Activated CD4-positive, alpha-beta memory T cell treated with anti-CD3 and anti-CD28 coated beads, Interleukin-2, amount 10 ng/mL, durations not matched to agents 7 days and 5 days (primary cell): Measurements from ENCODE around the gene ERV3-1. TPM values are rescaled to one million over a fixed set of nuclear protein-coding genes. Genes with fewer than 3 reads are reported as not detected.
"Not testable (repeated sequence)": the region's sequence is repeated elsewhere in the genome, so short reads cannot be mapped to it uniquely, and the experiment has no call there.

Source experiments
- CTCF ChIA-PET: fragments of 350-600 bp; sonication (Branson Sonifier 250); formaldehyde crosslinking; loops from one replicate; lab custom pipeline; 2021; ENCODE audit warnings: antibody characterized with exemption, inconsistent platforms; lab: Charles Lee
- POLR2A ChIA-PET: fragments of 350-600 bp; sonication (Branson Sonifier 250); formaldehyde crosslinking; loops from one replicate; lab custom pipeline; 2021; ENCODE audit warnings: antibody characterized with exemption; lab: Charles Lee
- DNase-seq: peaks from one replicate; pipeline ENCODE4 v3.0.0-alpha.2; 2020
- H3K27ac Mint-ChIP-seq: one replicate; pipeline ENCODE4 v1.8.0; 2021; ENCODE audit warnings: mild to moderate bottlenecking, mixed read lengths
- H3K27me3 Mint-ChIP-seq: one replicate; pipeline ENCODE4 v1.8.0; 2021; ENCODE audit warnings: mixed read lengths
- H3K36me3 Mint-ChIP-seq: one replicate; pipeline ENCODE4 v1.8.0; 2021; ENCODE audit warnings: low read depth, mixed read lengths
- H3K4me1 Mint-ChIP-seq: one replicate; pipeline ENCODE4 v1.8.0; 2021; ENCODE audit warnings: mixed read lengths
- H3K4me3 Mint-ChIP-seq: one replicate; pipeline ENCODE4 v1.8.0; 2021; ENCODE audit warnings: mild to moderate bottlenecking, mixed read lengths
- H3K9me3 Mint-ChIP-seq: one replicate; pipeline ENCODE4 v1.8.0; 2021; ENCODE audit warnings: mixed read lengths
- total RNA-seq, 2 experiments: library from RNA; stranded (reverse); gene quantifications; one replicate each; pipeline ENCODE4 v1.2.3, GENCODE V29; 2021

The ERV3-1 gene
- total RNA-seq, 2 experiments from 2014 or later: 9.6 to 14.4 TPM

DNA sequence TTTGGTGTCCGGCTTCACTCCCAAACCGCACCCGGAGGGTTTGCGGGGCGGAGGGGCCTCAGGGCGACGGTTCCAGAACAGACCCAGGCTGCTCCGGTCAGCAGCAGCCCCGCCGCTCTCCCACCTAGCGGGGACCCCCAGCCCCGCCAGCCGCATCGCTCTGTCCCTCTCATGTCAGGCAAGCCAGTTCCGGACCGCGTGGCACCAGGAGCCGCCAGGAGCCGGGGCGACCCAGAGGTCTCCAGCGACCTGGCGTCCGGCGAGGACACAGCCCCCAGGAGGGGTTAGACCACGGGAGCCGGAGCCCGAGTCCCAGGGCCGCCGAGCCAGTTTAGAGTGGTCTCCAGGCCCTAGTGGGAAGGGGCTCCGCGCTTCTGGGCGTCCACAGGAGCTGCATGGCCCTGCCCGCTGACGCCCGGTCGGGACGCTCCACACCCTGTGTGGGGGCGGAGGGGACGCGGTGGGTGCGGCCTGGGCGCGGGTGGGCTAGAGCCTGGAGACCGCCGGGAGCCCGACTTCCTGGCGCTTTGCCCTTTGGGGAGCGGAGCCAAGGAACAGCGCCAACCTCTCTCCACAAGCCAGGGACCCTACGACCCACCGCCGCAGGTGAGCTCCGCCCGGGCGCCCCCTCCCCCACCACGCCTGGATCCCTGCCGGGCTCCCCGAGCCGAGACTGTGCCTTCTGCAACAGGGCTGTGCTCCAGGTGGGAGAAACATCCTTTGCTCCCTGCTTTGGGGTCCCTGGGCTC lies 59.1 kb downstream of the ERV3-1 start:
- Mint-ChIP-seq H3K27ac (no peak overlapping the region), H3K9me3 (no peaks in the 10 kb centered on the region), H3K27me3 (peaks cover 36% of the 10 kb centered on the region), H3K4me1 (peaks cover 1% of the 10 kb centered on the region), H3K36me3 (peaks cover 2% of the 10 kb centered on the region), H3K4me3 (no peak overlapping the region)
- DNase-seq: no peak
- ChIA-PET CTCF (no interaction called here), POLR2A (no interaction called here)

DNA sequence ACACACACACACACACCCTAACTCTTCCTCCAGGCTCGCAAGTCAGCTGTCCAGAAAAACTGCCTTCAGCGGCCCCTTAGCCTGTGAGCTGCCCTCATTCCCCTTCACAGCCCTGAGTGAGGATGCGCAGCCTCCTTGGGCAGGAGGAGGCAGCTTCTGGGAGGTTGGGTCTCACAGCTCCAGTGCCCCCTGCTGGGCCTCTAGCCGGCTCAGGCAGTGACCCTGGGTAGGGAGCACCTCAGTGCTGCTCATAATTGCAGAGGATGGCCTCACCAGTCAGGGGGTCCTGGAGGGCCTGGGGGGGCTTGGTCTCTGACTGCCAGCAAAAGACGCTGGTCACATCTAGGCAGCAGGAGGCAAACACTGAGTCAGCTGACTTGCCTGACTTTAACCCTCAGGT lies 59.7 kb downstream of the ERV3-1 start:
- H3K4me3 Mint-ChIP-seq: no peak overlapping the region
- CTCF ChIA-PET: no interaction called here
- H3K4me1 Mint-ChIP-seq: peaks cover 1% of the 10 kb centered on the region
- H3K27me3 Mint-ChIP-seq: peaks cover 36% of the 10 kb centered on the region
- H3K36me3 Mint-ChIP-seq: peaks cover 2% of the 10 kb centered on the region
- H3K9me3 Mint-ChIP-seq: no peaks in the 10 kb centered on the region
- no peak for DNase-seq
- H3K27ac Mint-ChIP-seq: no peak overlapping the region
- POLR2A ChIA-PET: no interaction called here

GRCh38 chr7:64945503-64946175 lies 60.8 kb downstream of the ERV3-1 start:
- H3K36me3 Mint-ChIP-seq: peaks cover 2% of the 10 kb centered on the region
- ChIA-PET CTCF (no interaction called here), POLR2A (no interaction called here)
- peaks cover 36% of the 10 kb centered on the region for H3K27me3 Mint-ChIP-seq
- peaks cover 1% of the 10 kb centered on the region for H3K4me1 Mint-ChIP-seq
- no peak overlapping the region for H3K4me3 Mint-ChIP-seq
- H3K9me3 Mint-ChIP-seq: no peaks in the 10 kb centered on the region
- H3K27ac Mint-ChIP-seq: no peak overlapping the region
- DNase-seq: no peak

GRCh38 chr7:64944667-64945502 lies 61.6 kb downstream of the ERV3-1 start:
- H3K4me3 Mint-ChIP-seq, DNase-seq, CTCF ChIA-PET, H3K36me3 Mint-ChIP-seq, H3K4me1 Mint-ChIP-seq, POLR2A ChIA-PET, H3K27ac Mint-ChIP-seq, H3K9me3 Mint-ChIP-seq: not testable (repeated sequence)
- H3K27me3 Mint-ChIP-seq: peaks cover 33% of the 10 kb centered on the region

Other genes with a start within 250 kb of the ERV3-1 start
- 1 to 10 TPM; 8.3 to 9.0 TPM for gene ZNF138, start 212.3 kb downstream of the ERV3-1 start, total RNA-seq
- 10 to 100 TPM in 1 of 2 experiments, 1 to 10 TPM in 1; 8.4 to 10.5 TPM for gene ZNF273, start 103.4 kb downstream of the ERV3-1 start, total RNA-seq
- 1 to 10 TPM; 4.3 to 4.6 TPM for gene ZNF117, start 15.7 kb downstream of the ERV3-1 start, total RNA-seq